ES-I3 (cell line): ENCODE data around the gene RSRC1.
A peak's percentile ranks its signal among the peaks of the same experiment; 100 is the strongest.
"Not testable (repeated sequence)": the region's sequence is repeated elsewhere in the genome, so short reads cannot be mapped to it uniquely, and the experiment has no call there.

Experiments
- H3K36me3 ChIP-seq: 2 replicates; pipeline ENCODE4 v1.6.1; 2013; ENCODE audit warnings: mild to moderate bottlenecking, low read length, control low read depth, moderate library complexity; ENCODE audit not compliant: insufficient read depth
- H3K4me1 ChIP-seq: 2 replicates; pipeline ENCODE4 v1.6.1; 2013; ENCODE audit warnings: mild to moderate bottlenecking, control low read depth, low read length; ENCODE audit not compliant: insufficient read depth
- H3K9ac ChIP-seq: 2 replicates; pipeline ENCODE4 v1.6.1; 2013; ENCODE audit warnings: low read depth, mild to moderate bottlenecking, low read length, moderate library complexity
- H3K9me3 ChIP-seq: 2 replicates; pipeline ENCODE4 v1.6.1; 2013; ENCODE audit warnings: mild to moderate bottlenecking, low read length, moderate library complexity; ENCODE audit not compliant: control insufficient read depth, insufficient read depth

The RSRC1 gene

DNA sequence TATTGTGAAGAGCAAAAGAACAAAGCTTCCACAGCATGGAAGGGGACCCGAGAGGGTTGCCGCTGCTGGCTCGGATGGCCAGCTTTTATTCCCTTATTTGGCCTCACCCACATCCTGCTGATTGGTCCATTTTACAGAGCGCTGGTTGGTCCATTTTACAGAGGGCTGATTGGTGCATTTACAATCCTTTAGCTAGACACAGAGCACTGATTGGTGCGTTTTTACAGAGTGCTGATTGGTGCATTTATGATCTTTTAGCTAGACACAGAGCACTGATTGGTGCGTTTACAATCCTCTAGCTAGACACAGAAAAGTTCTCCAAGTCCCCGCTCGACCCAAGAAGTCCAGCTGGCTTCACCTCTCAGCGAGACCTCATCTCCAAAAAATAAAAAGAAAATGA lies 440.0 kb downstream of the RSRC1 start:
- not testable (repeated sequence) for H3K36me3 ChIP-seq, H3K9me3 ChIP-seq, H3K4me1 ChIP-seq, H3K9ac ChIP-seq

DNA sequence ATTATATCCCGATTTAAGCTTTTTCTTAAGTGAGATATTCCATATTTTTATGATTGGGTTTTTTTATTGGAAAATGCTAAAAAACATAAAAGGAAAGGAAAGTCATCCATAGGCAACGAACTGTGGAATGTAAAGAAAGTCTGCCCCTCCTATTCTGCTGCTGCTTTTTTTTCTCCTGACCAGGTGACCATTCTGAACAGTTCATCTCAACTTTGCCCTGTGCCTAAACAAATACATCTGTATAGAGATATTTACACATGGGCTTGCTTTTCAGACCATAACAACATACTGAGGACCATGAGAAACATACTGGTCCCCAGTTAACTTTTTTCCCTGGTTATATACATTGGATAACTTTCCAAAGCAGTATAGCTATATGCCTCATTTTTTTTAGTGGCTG lies 442.2 kb downstream of the RSRC1 start:
- Histone ChIP-seq H3K9me3 (peaks cover 6% of the 10 kb centered on the region), H3K36me3 (no peaks in the 10 kb centered on the region), H3K9ac (no peak overlapping the region), H3K4me1 (no peaks in the 10 kb centered on the region)

DNA sequence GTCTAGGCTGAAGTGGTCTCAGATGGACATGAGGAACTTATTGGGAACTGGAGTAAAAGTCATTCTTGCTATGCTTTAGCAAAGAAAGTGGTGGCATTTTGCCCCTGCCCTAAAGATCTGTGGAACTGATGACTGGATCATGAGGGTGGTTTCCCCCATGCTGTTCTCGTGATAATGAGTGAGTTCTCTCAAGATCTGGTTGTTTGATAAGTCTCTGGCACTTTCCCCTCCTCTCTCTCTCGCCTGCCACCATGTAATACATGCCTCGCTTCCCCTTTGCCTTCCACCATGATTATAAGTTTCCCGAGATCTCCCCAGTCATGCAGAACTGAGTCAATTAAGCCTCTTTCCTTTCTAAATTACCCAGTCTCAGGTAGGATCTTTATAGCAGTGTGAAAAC lies 449.6 kb downstream of the RSRC1 start:
- Histone ChIP-seq H3K9me3 (peaks cover 6% of the 10 kb centered on the region), H3K4me1 (no peaks in the 10 kb centered on the region), H3K9ac (no peak overlapping the region), H3K36me3 (no peaks in the 10 kb centered on the region)

DNA sequence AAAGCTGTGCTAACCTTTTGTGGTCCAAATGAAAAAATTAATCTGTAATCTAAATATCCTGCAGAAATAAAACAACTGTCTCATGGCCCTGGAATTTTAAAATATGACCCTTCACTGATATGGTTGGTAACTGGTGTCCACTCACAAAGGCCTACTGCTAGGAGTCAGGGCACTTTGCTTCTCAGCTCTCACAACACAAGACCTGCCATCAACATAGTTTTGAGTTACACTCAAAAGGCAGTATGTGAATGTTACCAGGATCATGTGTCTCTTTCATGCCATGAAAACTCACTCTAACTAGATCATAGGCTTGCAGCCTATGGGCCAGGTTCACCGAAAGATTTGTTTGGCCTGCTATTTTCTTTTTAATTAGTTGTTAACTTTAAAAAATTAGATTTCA lies 451.1 kb downstream of the RSRC1 start:
- Histone ChIP-seq H3K4me1 (no peaks in the 10 kb centered on the region), H3K9me3 (peaks cover 6% of the 10 kb centered on the region), H3K9ac (no peak overlapping the region), H3K36me3 (no peaks in the 10 kb centered on the region)

DNA sequence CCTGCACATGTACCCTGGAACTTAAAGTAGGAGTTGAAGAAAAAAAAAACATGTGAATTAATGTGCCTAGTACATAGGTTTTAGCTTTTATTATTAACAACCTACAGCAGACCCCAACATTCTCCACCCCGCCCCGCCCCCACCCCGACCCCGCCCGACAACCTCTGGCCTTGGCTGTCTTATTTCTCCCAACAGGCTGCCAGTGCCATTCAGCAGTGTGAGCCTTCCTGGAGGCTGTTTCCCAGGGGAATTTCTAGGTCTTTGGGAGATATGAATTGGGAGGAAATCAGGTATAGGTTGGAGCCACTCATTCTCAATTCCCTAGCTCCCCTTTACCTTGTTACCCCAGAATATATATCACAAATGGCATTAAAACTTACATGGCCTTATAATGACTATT lies 452.8 kb downstream of the RSRC1 start:
- no peaks in the 10 kb centered on the region; the same call in 1 of the 2 replicates for H3K9me3 ChIP-seq
- no peaks in the 10 kb centered on the region for H3K36me3 ChIP-seq
- no peak overlapping the region for H3K9ac ChIP-seq
- no peaks in the 10 kb centered on the region for H3K4me1 ChIP-seq

DNA sequence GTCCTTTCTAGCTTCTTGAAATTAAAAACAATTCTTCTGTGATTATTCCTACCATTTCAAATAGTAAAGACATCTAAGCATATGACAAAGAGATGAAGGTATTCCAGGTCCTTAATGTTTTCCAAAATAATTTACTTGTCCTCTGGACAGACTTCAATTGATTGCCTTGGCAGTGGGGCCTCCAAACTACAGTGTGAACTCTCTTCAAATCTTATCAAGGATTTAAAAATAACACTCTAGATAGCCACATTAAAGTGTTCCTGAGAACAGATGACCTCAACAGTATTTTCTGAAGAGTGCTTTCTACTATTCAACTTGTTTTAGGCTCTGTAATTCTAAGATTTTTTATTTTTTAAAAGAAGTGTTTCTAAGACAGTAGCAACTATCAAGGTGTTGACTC lies 453.2 kb downstream of the RSRC1 start:
- H3K4me1 ChIP-seq = no peaks in the 10 kb centered on the region
- H3K36me3 ChIP-seq = no peaks in the 10 kb centered on the region
- no peak overlapping the region for H3K9ac ChIP-seq
- H3K9me3 ChIP-seq = no peaks in the 10 kb centered on the region; the same call in 1 of the 2 replicates

DNA sequence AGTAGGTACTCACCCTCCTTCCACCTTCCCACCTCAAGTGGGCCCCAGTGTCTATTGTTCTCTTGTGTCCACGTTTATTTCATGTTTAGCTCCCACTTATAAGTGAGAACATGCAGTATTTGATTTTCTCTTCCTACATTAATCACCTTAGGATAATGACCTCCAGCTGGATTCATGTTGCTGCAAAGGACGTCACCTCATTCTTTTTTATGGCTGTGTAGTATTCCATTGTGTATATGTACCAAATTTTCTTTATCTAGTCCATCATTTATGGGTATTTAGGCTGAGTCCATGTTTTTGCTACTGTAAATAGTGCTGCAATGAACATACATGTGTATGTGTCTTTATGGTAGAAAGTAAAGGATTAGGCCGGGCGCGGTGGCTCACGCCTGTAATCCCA lies 455.2 kb downstream of the RSRC1 start:
- H3K9ac ChIP-seq = no peak overlapping the region

DNA sequence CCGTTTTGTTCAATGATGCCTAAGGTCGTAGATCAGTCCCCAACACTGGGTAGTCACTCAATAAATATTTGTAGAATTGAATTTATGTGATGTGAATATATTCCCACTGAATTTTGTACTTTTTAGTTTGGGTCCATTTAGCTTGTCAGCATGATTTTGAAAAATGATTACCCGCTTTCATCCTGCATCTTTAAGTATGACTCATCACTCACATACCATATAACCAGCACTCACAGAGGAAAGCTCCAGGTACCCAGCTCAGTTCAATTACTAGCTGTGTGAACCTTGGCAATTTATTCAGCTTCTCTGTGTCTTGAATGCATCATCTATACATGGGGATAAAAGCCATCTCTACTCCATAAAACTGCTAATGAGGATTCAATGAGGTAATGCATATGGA lies 458.9 kb downstream of the RSRC1 start:
- no peaks in the 10 kb centered on the region for H3K36me3 ChIP-seq
- no peaks in the 10 kb centered on the region for H3K9me3 ChIP-seq
- H3K4me1 ChIP-seq = no peaks in the 10 kb centered on the region
- no peak overlapping the region for H3K9ac ChIP-seq

More for the DNA sequence above, 455.2 kb downstream of the RSRC1 start:
- Histone ChIP-seq H3K9me3 (no peaks in the 10 kb centered on the region; the same call in 1 of the 2 replicates), H3K4me1 (no peaks in the 10 kb centered on the region), H3K36me3 (no peaks in the 10 kb centered on the region)

DNA sequence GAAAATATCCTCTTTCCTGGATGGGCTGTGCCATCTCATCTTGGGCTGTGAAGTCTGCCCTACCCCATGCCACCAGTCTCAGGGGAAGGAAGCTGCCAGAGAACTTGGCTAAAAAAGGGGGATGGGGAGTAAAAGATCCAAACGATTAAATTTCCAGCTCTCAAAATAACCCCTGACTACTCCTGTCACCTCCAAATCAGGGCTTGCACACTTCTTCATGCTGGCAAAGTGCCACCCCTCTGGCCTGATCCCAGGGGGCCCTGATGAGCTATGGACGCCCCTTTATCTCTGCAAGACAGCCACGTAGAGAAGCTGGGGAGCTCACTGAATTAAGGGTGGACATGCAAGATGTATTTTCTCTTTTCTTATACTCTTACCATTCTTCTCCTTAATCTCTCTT lies 459.9 kb downstream of the RSRC1 start:
- Histone ChIP-seq H3K9ac (no peak overlapping the region), H3K36me3 (no peaks in the 10 kb centered on the region), H3K4me1 (no peaks in the 10 kb centered on the region), H3K9me3 (no peaks in the 10 kb centered on the region)

DNA sequence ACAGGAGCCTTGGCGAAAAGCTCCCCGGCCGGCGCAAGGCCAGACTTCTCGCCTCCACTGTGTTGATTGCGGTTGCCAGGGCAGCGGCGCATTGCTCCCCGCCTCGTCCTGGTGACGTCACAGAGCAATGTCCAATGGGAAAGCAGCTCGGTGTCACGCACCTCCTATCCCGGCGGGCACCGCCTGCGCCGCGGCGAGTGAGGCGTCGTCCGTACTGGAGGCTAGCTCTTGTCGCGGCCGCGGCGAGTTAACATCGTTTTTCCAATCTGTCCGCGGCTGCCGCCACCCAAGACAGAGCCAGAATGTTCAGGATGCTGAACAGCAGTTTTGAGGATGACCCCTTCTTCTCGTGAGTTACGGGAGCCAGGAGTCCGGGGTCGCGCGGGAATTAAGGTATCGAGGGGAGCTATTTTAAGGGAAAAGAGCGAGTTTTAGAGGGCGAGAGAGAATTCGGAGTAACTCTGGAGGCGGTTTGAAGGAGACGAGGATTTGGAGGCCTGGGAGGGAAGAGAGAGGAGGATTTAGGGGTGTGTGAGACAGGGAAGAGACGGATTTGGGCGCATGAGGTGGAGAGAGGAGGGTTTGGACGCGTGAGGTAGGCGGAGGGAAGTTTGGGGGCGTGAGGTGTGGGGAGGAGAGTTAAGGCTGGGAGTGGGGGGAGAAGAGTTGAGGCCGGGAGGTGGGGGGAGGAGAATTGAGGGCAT lies 461.3 kb downstream of the RSRC1 start, which contains the start of gene MLF1:
Gene MLF1, plus strand, starts transcription at position 196 of the 704 bp plus-strand sequence. Its CDS starts 107 bp downstream, at position 303.
- H3K4me1 ChIP-seq = peaks cover 4% of the 10 kb centered on the region; the same call in 1 of the 2 replicates
- H3K9ac ChIP-seq = peak within 1 kb of the TSS; percentile 96
- H3K9me3 ChIP-seq = no peaks in the 10 kb centered on the region
- H3K36me3 ChIP-seq = no peaks in the 10 kb centered on the region

DNA sequence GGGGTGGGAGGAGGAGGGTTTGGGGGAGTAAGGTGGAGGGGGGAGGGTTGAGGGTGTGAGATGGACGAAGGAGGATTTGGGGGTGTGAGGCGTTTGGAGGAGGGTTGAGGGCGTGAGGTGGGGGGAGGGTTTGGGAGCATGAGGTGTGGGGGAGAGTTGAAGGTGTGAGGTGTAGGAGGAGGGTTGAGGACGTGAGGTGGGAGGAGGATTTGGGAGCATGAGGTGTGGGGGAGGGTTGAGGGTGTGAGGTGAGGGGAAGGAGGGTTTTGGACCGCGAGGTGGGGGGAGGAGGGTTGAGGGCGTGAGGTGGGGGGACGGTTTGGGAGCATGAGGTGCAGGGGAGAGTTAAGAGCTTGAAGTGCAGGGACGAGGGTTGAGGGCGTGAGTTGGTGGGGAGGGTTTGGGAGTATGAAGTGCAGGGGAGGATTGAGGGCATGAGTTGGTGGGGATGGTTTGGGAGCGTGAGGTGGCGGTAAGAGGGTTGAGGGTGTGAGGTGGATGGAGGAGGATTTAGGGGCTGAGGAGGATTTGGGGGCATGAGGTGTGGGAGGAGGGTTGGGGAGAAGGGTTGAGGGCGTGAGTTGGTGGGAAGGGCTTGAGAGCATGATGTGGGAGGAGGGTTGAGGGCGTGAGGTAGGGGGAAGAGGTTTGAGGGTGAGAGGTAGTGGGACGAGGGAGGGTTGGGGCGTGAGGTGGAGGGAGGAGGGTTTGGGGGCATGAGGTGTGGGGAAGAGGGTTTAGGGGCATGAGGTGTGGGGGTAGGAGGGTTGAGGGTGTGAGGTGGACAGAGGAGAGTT lies 462.3 kb downstream of the RSRC1 start:
- peaks cover 4% of the 10 kb centered on the region; the same call in 1 of the 2 replicates for H3K4me1 ChIP-seq
- no peaks in the 10 kb centered on the region for H3K9me3 ChIP-seq
- no peaks in the 10 kb centered on the region for H3K36me3 ChIP-seq

DNA sequence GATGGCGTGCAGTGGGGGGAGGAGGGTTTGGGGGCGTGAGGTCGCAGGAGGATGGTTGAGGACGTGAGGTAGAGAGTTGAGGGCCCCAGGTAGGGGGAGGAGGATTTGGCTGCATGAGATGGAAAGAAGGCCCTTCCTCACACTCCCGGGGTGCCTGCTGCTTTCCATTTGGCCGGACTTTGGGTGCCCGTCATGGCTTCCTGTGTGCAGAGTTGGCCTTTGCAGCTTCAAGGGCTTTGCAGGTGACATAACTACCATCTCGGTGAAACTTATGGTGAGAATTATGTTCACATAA lies 462.8 kb downstream of the RSRC1 start:
- Histone ChIP-seq H3K4me1 (peaks cover 4% of the 10 kb centered on the region; the same call in 1 of the 2 replicates), H3K9ac (no peak overlapping the region; the same call in 1 of the 2 replicates), H3K36me3 (no peaks in the 10 kb centered on the region), H3K9me3 (no peaks in the 10 kb centered on the region)

More for the DNA sequence above, 462.3 kb downstream of the RSRC1 start:
- H3K9ac ChIP-seq = no peak overlapping the region

DNA sequence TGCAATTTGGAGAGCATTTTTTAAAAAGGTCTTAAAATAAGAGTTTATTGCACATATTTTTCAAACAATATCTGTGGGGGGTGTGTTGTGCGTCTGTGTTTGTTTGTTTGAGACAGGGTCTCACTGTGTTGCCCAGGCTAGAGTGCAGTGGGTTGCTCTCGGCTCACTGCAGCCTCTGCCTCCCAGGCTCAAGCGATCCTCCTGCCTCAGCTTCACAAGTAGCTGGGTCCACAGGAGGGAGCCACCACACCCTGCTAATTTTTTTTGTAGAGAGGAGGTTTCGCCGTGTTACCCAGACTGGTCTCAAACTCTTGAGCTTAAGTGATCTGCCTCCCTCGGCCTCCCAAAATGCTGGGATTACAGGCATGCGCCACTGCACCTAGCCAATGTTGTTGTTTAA lies 463.8 kb downstream of the RSRC1 start:
- H3K9ac ChIP-seq = no peak overlapping the region
- H3K36me3 ChIP-seq = no peaks in the 10 kb centered on the region
- no peaks in the 10 kb centered on the region for H3K9me3 ChIP-seq
- peaks cover 4% of the 10 kb centered on the region; the same call in 1 of the 2 replicates for H3K4me1 ChIP-seq

DNA sequence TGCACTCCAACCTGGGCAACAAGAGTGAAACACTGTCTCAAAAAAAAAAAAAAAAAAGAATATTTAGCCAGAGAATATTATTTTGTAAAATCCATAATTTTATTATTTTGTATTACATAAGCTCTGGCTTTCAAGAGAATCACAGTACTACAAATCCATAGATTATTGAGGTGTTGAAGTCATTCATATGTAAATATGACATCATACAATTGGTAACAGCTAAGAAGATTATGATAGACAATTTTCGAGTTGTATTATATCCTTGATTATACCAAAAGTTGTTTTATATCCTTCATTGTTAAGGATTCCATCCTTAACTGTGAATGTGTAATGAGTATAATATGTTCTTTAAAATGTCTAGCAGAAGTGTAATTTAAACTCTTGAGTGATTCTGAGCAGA lies 464.8 kb downstream of the RSRC1 start:
- H3K36me3 ChIP-seq = no peaks in the 10 kb centered on the region
- H3K4me1 ChIP-seq = peaks cover 4% of the 10 kb centered on the region; the same call in 1 of the 2 replicates
- H3K9ac ChIP-seq = no peak overlapping the region
- H3K9me3 ChIP-seq = no peaks in the 10 kb centered on the region

DNA sequence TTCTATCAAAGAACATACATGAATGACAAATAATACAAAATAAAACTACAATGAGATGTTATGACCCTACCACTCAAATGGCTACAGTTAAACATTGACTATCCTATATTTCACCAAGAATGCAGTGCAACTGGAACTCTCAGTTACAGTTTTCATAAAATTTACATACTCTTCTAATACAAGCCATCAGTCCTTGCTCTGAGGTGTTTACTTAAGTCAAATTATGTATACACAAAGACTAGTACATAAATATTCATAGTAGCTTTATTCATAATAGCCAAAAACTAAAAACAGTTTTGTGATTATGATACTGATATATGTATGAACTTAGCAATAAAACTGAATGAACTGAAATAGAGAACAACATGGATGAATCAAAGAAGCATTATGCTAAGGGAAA lies 480.3 kb downstream of the RSRC1 start:
- Histone ChIP-seq H3K4me1 (no peaks in the 10 kb centered on the region), H3K9me3 (no peaks in the 10 kb centered on the region), H3K36me3 (no peaks in the 10 kb centered on the region), H3K9ac (no peak overlapping the region)
